NT2/D1 (cell line): ENCODE measurements around the gene SYTL2.

Source experiments
- SUZ12 ChIP-seq: IDR thresholded peaks from 2 replicates; pipeline ENCODE4 v1.6.1; 2011; ENCODE audit not compliant: insufficient read length, insufficient read depth; ENCODE audit errors: extremely low read depth
- YY1 ChIP-seq: IDR thresholded peaks from 2 replicates; pipeline ENCODE4 v1.6.1; 2011; ENCODE audit not compliant: insufficient read length, insufficient read depth
- ZNF274 ChIP-seq: IDR thresholded peaks from 2 replicates; pipeline ENCODE4 v1.6.1; 2011; ENCODE audit warnings: mild to moderate bottlenecking, low read depth, low read length

DNA sequence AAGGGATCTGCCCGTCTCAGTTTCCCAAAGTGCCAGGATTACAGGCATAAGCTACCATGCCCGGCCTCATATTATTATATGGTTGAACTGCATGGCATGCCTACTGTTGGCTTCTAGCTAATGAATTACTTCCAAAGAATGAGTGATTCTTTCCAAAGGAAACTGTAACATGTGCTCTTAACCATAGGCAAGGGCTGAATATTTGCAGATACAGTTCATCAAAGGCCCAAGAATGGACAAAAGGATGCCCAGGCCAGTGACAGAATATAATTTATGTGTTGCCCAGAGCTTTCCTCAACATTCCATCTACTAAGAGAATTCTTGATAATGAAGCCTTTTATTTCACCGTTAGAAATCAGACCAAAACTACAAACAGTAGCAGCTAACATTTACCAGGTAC, 98.0 kb downstream of the SYTL2 start:
- TF ChIP-seq YY1: no peak
- no peak for TF ChIP-seq SUZ12
- no peak for TF ChIP-seq ZNF274
